IMR-90 (cell line): ENCODE data around the gene NSL1. TPM values are rescaled to one million over a fixed set of nuclear protein-coding genes. Genes with fewer than 3 reads are reported as not detected.

Experiments used
- ATAC-seq: fragments of 200-7000 bp; cut with Tn5 transposase; 2 replicates; pipeline ENCODE4 v1.9.1; 2020; ENCODE audit warnings: low read depth, mild to moderate bottlenecking, moderate library complexity
- BruUV-seq: library from RNA; stranded (reverse); fragments of 400-500 nt; replicated peaks from 2 replicates; lab custom pipeline; 2021; lab: Mats Ljungman, UMichigan
- CTCF ChIA-PET: fragments of 300-600 bp; formaldehyde crosslinking; extraction: SDS; loops from one replicate; lab custom pipeline; 2021; ENCODE audit warnings: antibody characterized with exemption; lab: Yijun Ruan, JAX
- POLR2A ChIA-PET: fragments of 300-600 bp; sonication (Branson Sonifier 250); formaldehyde crosslinking; loops from one replicate; lab custom pipeline; 2022; ENCODE audit warnings: antibody characterized with exemption; ENCODE audit not compliant: unreplicated experiment; lab: Charles Lee
- DNase-seq: peaks from one replicate; pipeline ENCODE4 v3.0.0; 2013
- H2AFZ ChIP-seq: replicated peaks from 2 replicates; pipeline ENCODE3; 2013; ENCODE audit warnings: low read length, mild to moderate bottlenecking; ENCODE audit not compliant: poor library complexity
- H2AK5ac ChIP-seq: 2 replicates; pipeline ENCODE4 v1.6.1; 2013; ENCODE audit warnings: low read depth, low read length, inconsistent platforms
- H2AK9ac ChIP-seq: replicated peaks from 2 replicates; pipeline ENCODE3; 2013; ENCODE audit warnings: mild to moderate bottlenecking, low read depth, low read length, moderate library complexity; ENCODE audit not compliant: poor library complexity
- H2BK120ac ChIP-seq: 2 replicates; pipeline ENCODE4 v1.6.1; 2013; ENCODE audit warnings: low read depth, low read length, inconsistent platforms
- H2BK15ac ChIP-seq: 3 replicates; pipeline ENCODE4 v1.6.1; 2013; ENCODE audit warnings: low read depth, low read length, inconsistent platforms
- H2BK20ac ChIP-seq: 2 replicates; pipeline ENCODE4 v1.6.1; 2013; ENCODE audit warnings: low read depth, mild to moderate bottlenecking, inconsistent platforms, low read length, moderate library complexity
- H2BK5ac ChIP-seq: 2 replicates; pipeline ENCODE4 v1.6.1; 2013; ENCODE audit warnings: mild to moderate bottlenecking, low read depth, low read length, inconsistent platforms; ENCODE audit not compliant: poor library complexity, severe bottlenecking
- H3K14ac ChIP-seq: replicated peaks from 2 replicates; pipeline ENCODE4 v1.6.1; 2013; ENCODE audit warnings: low read depth, low read length, inconsistent platforms
- H3K18ac ChIP-seq: 2 replicates; pipeline ENCODE4 v1.6.1; 2013; ENCODE audit warnings: low read depth, low read length, control low read depth
- H3K23ac ChIP-seq: 2 replicates; pipeline ENCODE4 v1.6.1; 2013; ENCODE audit warnings: low read depth, low read length, inconsistent platforms
- H3K27ac ChIP-seq: 2 replicates; pipeline ENCODE4 v1.5.1; 2013; ENCODE audit warnings: mild to moderate bottlenecking, control low read depth, low read length; ENCODE audit not compliant: insufficient read depth
- H3K27me3 ChIP-seq: 2 replicates; pipeline ENCODE4 v1.6.1; 2013; ENCODE audit warnings: low read length; ENCODE audit not compliant: control insufficient read depth, insufficient read depth
- H3K36me3 ChIP-seq: 2 replicates; pipeline ENCODE4 v1.6.1; 2013; ENCODE audit warnings: low read length, mixed read lengths; ENCODE audit not compliant: control insufficient read depth, insufficient read depth
- H3K4ac ChIP-seq: 2 replicates; pipeline ENCODE4 v1.6.1; 2013; ENCODE audit warnings: low read depth, low read length, inconsistent platforms
- H3K4me1 ChIP-seq: 2 replicates; pipeline ENCODE4 v1.6.1; 2013; ENCODE audit warnings: low read length, mixed read lengths; ENCODE audit not compliant: control insufficient read depth, insufficient read depth
- H3K4me2 ChIP-seq: 2 replicates; pipeline ENCODE4 v1.6.1; 2013; ENCODE audit warnings: low read depth, mild to moderate bottlenecking, control low read depth, low read length, moderate library complexity
- H3K4me3 ChIP-seq: 2 replicates; pipeline ENCODE4 v1.5.1; 2013; ENCODE audit warnings: low read depth, mild to moderate bottlenecking, control low read depth, low read length, moderate library complexity; ENCODE audit not compliant: insufficient read depth
- H3K56ac ChIP-seq: 2 replicates; pipeline ENCODE4 v1.6.1; 2013; ENCODE audit warnings: low read length, inconsistent platforms; ENCODE audit not compliant: insufficient read depth; ENCODE audit errors: extremely low read depth
- H3K79me1 ChIP-seq, 2 experiments: 2 replicates each; pipeline ENCODE4 v1.6.1; 2013; ENCODE audit warnings: low read length in 2 of 2, inconsistent platforms in 1 of 2, low read depth in 1 of 2
- H3K9ac ChIP-seq: 2 replicates; pipeline ENCODE4 v1.6.1; 2013; ENCODE audit warnings: low read depth, low read length, control low read depth
- H3K9me1 ChIP-seq: 2 replicates; pipeline ENCODE4 v1.6.1; 2013; ENCODE audit warnings: low read length, inconsistent platforms; ENCODE audit not compliant: insufficient read depth
- H3K9me3 ChIP-seq: 2 replicates; pipeline ENCODE4 v1.6.1; 2013; ENCODE audit warnings: low read length; ENCODE audit not compliant: control insufficient read depth, insufficient read depth
- H4K20me1 ChIP-seq: 2 replicates; pipeline ENCODE4 v1.6.1; 2013; ENCODE audit warnings: low read length, inconsistent platforms; ENCODE audit not compliant: insufficient read depth
- H4K5ac ChIP-seq: 2 replicates; pipeline ENCODE4 v1.6.1; 2013; ENCODE audit warnings: mild to moderate bottlenecking, low read depth, low read length, control low read depth
- H4K8ac ChIP-seq, 2 experiments: 2 replicates each; pipeline ENCODE4 v1.6.1; 2013; ENCODE audit warnings: low read depth in 2 of 2, low read length in 2 of 2, control low read depth in 1 of 2, inconsistent platforms in 1 of 2
- H4K91ac ChIP-seq: 2 replicates; pipeline ENCODE4 v1.6.1; 2013; ENCODE audit warnings: low read depth, low read length, inconsistent platforms; ENCODE audit not compliant: insufficient read depth
- BHLHE40 ChIP-seq: fragments of 150-350 bp; IDR thresholded peaks from 2 replicates; pipeline ENCODE4 v1.6.1; 2016; ENCODE audit warnings: mild to moderate bottlenecking, low read depth, low read length
- CEBPB ChIP-seq: IDR thresholded peaks from 2 replicates; pipeline ENCODE4 v1.6.1; 2012; ENCODE audit warnings: low read depth, low read length, improper control_type of control experiment
- CHD1 ChIP-seq: IDR thresholded peaks from 2 replicates; pipeline ENCODE4 v1.6.1; 2012; ENCODE audit warnings: low read depth, low read length, improper control_type of control experiment
- CTCF ChIP-seq: conservative IDR thresholded peaks from 2 replicates; pipeline ENCODE4 v1.5.1; 2012; ENCODE audit warnings: mild to moderate bottlenecking, low read depth, low read length, improper control_type of control experiment
- FOS ChIP-seq: fragments of 150-350 bp; IDR thresholded peaks from 2 replicates; pipeline ENCODE4 v1.6.1; 2016; ENCODE audit warnings: low read depth, low read length
- MAFK ChIP-seq: IDR thresholded peaks from 2 replicates; pipeline ENCODE4 v1.6.1; 2012; ENCODE audit warnings: low read depth, low read length, improper control_type of control experiment
- MAZ ChIP-seq: IDR thresholded peaks from 2 replicates; pipeline ENCODE4 v1.6.1; 2012; ENCODE audit warnings: low read depth, mild to moderate bottlenecking, low read length, improper control_type of control experiment, moderate library complexity, borderline replicate concordance
- MXI1 ChIP-seq: IDR thresholded peaks from 2 replicates; pipeline ENCODE4 v1.6.1; 2012; ENCODE audit warnings: low read depth, mild to moderate bottlenecking, low read length, moderate library complexity, borderline replicate concordance
- NFE2L2 ChIP-seq: fragments of 150-350 bp; IDR thresholded peaks from 2 replicates; pipeline ENCODE4 v1.6.1; 2016; ENCODE audit warnings: low read depth, mild to moderate bottlenecking, low read length
- POLR2A ChIP-seq: IDR thresholded peaks from 2 replicates; pipeline ENCODE4 v1.6.1; 2012; ENCODE audit warnings: mild to moderate bottlenecking, low read depth, low read length
- RCOR1 ChIP-seq: IDR thresholded peaks from 2 replicates; pipeline ENCODE4 v1.6.1; 2012; ENCODE audit warnings: mild to moderate bottlenecking, low read length, improper control_type of control experiment; ENCODE audit not compliant: insufficient replicate concordance
- RFX5 ChIP-seq: IDR thresholded peaks from 2 replicates; pipeline ENCODE4 v1.8.0; 2012; ENCODE audit warnings: low read depth, mild to moderate bottlenecking, low read length, moderate library complexity
- SMC3 ChIP-seq: fragments of 150-350 bp; IDR thresholded peaks from 2 replicates; pipeline ENCODE4 v1.6.1; 2016; ENCODE audit warnings: low read depth, mild to moderate bottlenecking, antibody characterized with exemption, low read length, moderate library complexity
- WGBS, 2 experiments: methylation state at CpG; one replicate each; pipeline versions ENCODE4 v1.1.5 to v1.1.7; 2013; ENCODE audit warnings: missing lambda C conversion rate in 2 of 2; ENCODE audit not compliant: insufficient read length in 1 of 2; ENCODE audit errors: extremely low coverage in 2 of 2; 5-methylcytosine and 5-hydroxymethylcytosine counted together
- dilution Hi-C: fragments of 300-500 bp; cut with HindIII; formaldehyde crosslinking; loops from one replicate; pipeline ENCODE4 v1.14.3; 2018; ENCODE audit warnings: low sequenced_read_pairs; ENCODE audit not compliant: unreplicated experiment
- in situ Hi-C: fragments of 300-500 bp; cut with MboI; formaldehyde crosslinking; loops from 3 replicates; pipeline ENCODE4 v1.14.3; 2019; ENCODE audit warnings: low sequenced_read_pairs, inconsistent platforms, mixed read lengths
- intact Hi-C: fragments of 100-400 bp; cut with micrococcal nuclease; formaldehyde crosslinking; loops from 2 replicates; pipeline ENCODE4 v1.10.0; 2022
- polyA plus RNA-seq, 3 experiments: library from polyadenylated mRNA; depleted of rRNA; stranded (reverse); fragments of >200 nt; gene quantifications; 2 replicates each; pipeline ENCODE4 v1.2.3, GENCODE V29; 2012; ENCODE audit warnings: low replicate concordance in 1 of 3
- total RNA-seq: library from RNA; depleted of rRNA; stranded (reverse); fragments of >200 nt; gene quantifications from 2 replicates; pipeline ENCODE4 v1.2.3, GENCODE V29; 2012
- TF ChIP-seq, protein P1 (sequence below): fragments of 150-350 bp; IDR thresholded peaks from 2 replicates; pipeline ENCODE4 v1.6.1; 2017; ENCODE audit warnings: mild to moderate bottlenecking, antibody characterized with exemption, low read length, low read depth
- TF ChIP-seq, protein P2 (sequence below): fragments of 150-350 bp; IDR thresholded peaks from 2 replicates; pipeline ENCODE4 v1.6.1; 2016; ENCODE audit warnings: low read depth, mild to moderate bottlenecking, low read length, moderate library complexity, borderline replicate concordance

NSL1 gene
- total and polyA plus RNA-seq, 2 of the 4 experiments (the other 2 are of a cell fraction), result 19.1 to 42.5 TPM

DNA sequence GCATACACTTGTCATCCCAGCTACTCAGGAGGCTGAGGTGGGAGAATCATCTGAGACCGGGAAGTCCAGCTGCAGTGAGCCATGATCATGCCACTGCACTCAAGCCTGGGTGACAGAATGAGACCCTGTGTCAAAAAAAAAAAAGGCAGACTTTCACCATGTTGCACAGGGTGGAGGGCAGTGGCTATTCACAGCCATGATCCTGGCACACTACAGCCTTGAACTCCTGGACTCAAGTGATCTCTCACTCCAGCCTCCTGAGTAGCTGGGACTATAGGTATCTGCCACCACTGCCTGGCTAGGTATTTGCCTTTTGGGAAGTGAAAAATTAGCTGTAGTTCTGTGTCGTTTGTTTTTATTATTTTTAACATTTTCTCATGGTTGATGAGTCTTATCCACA, 36.8 kb upstream of the NSL1 start:
- dilution Hi-C loops (no loop called here), in situ Hi-C loops (no loop called here), intact Hi-C loops (no loop called here)
- Histone ChIP-seq H2BK15ac (no peak overlapping the region), H3K27ac (no peak overlapping the region), H3K79me1 (no peaks in the 10 kb centered on the region), H4K20me1 (no peaks in the 10 kb centered on the region), H3K18ac (no peak overlapping the region), H3K23ac (no peak overlapping the region), H3K56ac (no peak overlapping the region), H3K9ac (no peak overlapping the region), H4K5ac (no peak overlapping the region), H3K4me2 (no peak overlapping the region), H2BK20ac (no peak overlapping the region), H2AFZ (no peak overlapping the region), H2BK120ac (no peak overlapping the region), H2AK5ac (no peak overlapping the region), H2AK9ac (no peak overlapping the region), H3K9me1 (no peaks in the 10 kb centered on the region), H3K9me3 (peaks cover 20% of the 10 kb centered on the region), H3K4me1 (no peaks in the 10 kb centered on the region), H4K91ac (no peak overlapping the region), H3K27me3 (no peaks in the 10 kb centered on the region), H2BK5ac (no peak overlapping the region), H3K14ac (no peak overlapping the region), H3K4ac (no peak overlapping the region), H3K4me3 (no peak overlapping the region), H3K36me3 (no peaks in the 10 kb centered on the region), H4K8ac (no peak overlapping the region)
- ChIA-PET POLR2A (no interaction called here), CTCF (interaction anchor here (1.1 kb wide), 1 partner anchor 10 kb away, joined by 3 read pairs; no protein-coding TSS in a partner anchor)
- ATAC-seq (no peak), DNase-seq (no peak)
- BruUV-seq, result no TSS peak
- WGBS, 2 experiments, result no CpG with 5 or more reads among the region's 2 CpGs
- TF ChIP-seq, protein P1, sequence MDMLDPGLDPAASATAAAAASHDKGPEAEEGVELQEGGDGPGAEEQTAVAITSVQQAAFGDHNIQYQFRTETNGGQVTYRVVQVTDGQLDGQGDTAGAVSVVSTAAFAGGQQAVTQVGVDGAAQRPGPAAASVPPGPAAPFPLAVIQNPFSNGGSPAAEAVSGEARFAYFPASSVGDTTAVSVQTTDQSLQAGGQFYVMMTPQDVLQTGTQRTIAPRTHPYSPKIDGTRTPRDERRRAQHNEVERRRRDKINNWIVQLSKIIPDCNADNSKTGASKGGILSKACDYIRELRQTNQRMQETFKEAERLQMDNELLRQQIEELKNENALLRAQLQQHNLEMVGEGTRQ, result no peak
- TF ChIP-seq FOS (no peak), RCOR1 (no peak), MAFK (no peak), RFX5 (no peak), MXI1 (no peak), CEBPB (no peak), MAZ (no peak), SMC3 (no peak), POLR2A (no peak), CHD1 (no peak), CTCF (no peak), NFE2L2 (no peak), BHLHE40 (no peak)
- TF ChIP-seq, protein P2, sequence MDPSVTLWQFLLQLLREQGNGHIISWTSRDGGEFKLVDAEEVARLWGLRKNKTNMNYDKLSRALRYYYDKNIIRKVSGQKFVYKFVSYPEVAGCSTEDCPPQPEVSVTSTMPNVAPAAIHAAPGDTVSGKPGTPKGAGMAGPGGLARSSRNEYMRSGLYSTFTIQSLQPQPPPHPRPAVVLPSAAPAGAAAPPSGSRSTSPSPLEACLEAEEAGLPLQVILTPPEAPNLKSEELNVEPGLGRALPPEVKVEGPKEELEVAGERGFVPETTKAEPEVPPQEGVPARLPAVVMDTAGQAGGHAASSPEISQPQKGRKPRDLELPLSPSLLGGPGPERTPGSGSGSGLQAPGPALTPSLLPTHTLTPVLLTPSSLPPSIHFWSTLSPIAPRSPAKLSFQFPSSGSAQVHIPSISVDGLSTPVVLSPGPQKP, result no peak
